GM15510 (cell line): ENCODE results near the gene C1orf56.

Source experiments
- POLR2A ChIP-seq: IDR thresholded peaks from 3 replicates; pipeline ENCODE4 v1.6.1; 2011; ENCODE audit warnings: borderline replicate concordance; ENCODE audit not compliant: insufficient read length; ENCODE audit errors: extremely low read depth

The C1orf56 gene, protein sequence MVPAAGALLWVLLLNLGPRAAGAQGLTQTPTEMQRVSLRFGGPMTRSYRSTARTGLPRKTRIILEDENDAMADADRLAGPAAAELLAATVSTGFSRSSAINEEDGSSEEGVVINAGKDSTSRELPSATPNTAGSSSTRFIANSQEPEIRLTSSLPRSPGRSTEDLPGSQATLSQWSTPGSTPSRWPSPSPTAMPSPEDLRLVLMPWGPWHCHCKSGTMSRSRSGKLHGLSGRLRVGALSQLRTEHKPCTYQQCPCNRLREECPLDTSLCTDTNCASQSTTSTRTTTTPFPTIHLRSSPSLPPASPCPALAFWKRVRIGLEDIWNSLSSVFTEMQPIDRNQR

DNA sequence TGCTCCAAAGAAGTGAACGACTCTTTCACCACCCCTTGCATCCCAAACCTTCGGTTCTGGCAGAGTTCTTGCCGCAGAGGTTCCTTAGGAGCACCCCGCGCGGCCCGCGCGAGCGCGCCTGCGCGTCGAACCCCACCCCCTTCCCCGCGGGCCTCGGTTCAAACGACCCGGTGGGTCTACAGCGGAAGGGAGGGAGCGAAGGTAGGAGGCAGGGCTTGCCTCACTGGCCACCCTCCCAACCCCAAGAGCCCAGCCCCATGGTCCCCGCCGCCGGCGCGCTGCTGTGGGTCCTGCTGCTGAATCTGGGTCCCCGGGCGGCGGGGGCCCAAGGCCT lies at the start of gene C1orf56:
TSS of gene C1orf56 (plus strand) at position 161 of the 334 bp plus-strand sequence. CDS start at position 258, 97 bp downstream.
- TF ChIP-seq POLR2A: peak; percentile 59

DNA sequence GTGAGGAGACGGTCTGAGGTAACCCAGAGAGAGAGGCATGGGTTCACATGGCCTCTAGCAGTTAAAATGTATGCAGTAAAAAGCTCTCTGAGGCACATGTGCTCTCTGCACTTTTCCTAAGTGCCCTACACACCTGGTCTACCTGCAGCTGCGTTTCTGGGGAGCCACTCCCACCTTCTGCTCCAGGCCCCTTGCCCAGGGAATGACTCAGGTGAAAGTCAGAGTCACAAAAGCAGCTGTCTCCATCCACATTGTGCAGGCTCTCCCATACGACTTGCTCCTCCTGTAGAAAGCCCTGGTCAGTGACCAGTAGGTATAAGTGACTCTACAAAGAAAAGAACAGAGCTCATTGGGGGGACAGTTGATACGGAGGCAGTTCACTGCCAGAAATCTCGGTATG lies 49.6 kb upstream of the C1orf56 start:
- TF ChIP-seq POLR2A: no peak

DNA sequence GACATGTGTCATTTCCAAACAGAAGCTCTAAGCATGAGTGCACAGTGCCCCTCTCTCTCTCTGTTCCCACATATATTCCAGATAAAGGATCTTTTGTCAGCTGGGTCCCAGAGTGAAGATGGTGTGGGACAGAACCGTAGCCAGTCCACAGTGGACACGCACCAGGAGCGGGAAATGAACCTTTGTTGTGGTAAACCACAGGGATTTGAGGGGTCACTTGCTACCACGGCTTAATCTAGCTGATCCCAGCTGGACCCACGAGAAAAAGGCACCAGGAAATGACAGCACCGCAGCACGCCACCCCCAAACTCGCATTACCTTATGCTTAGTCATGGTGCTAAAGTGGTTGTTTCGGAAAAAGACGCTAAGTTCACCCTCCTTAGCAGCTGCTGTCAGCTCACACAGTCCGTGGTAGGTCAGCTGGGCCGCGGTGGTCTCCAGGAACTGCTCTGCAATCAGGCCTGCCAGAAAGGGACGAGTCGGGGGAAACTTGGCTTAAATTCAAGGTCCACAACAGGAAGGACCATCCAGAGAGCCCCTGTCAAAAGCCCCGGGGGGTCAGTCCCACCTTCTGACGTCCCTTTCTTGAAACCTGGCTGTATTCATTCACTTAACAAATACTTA lies 48.4 kb upstream of the C1orf56 start:
- TF ChIP-seq POLR2A: no peak

DNA sequence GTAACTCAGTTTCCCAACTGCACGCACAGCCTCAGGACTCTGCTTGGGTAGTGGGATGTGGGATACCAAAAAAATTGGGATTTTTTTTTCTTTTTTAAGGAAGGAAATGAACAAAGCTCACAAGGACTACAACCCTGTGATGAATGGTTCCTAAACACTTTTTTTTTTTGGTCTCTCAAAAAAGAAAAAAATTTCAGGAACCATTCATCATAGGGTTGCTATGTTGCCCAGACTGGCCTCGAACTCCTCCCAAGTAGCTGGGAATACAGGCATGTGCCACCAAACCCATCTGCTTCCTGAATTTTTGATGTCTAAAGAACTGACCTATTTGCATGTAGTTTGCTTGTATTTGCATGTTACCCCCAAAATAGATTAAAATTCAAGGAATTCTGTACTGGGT lies 47.6 kb upstream of the C1orf56 start:
- TF ChIP-seq POLR2A: no peak

DNA sequence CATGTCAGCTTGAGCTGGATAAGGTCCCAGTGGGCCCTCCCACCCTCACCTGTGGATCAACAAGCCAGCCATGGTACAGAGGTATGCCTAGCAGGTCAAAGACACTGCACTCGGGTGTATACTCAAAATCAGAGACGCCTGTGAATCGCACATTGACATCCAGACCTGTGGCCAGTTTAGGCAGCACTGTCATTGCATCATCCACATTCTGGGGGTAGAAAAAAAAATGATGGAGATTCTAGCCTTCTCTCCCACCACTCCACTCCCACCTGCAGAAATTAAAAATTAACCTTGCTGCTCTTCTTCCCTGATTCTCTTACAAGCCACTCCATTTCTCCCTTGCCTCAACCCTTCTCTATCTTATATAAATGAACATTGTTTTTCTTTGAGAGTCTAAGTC lies 47.1 kb upstream of the C1orf56 start:
- TF ChIP-seq POLR2A: no peak

DNA sequence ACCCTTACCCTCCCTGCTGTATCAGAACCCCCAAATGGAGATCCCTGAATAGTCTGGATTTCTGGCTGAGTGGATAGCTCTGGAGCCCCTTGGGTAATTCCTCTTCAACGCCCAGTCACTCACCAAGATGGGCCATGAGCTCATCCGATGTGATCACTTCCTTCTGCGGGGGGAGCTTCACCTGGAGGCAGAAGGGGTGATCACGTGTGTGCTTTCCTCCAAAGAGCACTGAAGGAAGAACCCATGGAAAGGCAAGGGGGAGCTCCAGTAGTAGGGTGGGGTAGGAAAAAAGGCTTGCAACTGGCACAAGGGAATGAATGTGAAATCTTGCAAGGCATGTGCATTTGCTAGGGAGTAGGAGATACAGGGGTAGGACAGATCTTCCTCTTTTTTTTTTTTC lies 45.9 kb upstream of the C1orf56 start:
- TF ChIP-seq POLR2A: no peak

DNA sequence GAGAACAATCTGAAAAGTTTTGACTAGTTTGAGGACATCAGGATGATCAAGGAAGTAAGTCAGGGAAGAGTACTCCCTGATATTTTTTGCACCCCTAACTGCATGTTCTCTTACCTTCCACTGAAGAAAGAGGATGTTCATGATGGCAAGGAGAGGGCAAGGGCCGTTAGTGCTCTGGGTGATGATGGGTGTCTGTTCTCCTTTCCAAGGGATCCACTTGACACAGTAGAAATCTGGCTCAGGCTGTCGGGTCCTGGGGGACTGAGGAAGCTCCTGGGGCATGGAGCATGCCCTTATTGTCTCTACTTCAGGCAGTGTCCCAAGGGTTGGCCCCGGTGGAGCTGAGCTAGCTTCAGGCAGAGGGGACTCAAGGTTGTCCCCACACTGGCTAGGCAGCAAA lies 45.5 kb upstream of the C1orf56 start:
- TF ChIP-seq POLR2A: no peak

DNA sequence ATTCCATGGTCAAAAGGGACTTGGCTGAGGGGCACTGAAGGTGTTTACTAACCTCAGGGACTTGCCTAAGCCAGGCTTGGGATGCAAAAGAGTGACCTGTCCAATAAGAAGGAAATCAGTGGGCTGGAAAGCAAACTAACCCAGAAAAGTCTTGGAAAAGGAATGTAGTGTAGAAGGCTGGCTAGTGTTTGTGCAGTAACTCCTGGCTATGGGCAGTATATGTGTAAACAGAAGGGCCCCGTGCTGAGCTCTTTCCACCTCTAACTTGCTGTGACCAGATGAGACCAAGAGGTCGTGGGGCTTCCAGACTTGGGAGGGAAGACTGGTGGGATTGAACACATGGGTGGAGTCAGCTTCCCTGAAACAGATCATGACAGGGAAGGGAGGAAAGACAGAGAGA lies 44.9 kb upstream of the C1orf56 start:
- no peak for TF ChIP-seq POLR2A

DNA sequence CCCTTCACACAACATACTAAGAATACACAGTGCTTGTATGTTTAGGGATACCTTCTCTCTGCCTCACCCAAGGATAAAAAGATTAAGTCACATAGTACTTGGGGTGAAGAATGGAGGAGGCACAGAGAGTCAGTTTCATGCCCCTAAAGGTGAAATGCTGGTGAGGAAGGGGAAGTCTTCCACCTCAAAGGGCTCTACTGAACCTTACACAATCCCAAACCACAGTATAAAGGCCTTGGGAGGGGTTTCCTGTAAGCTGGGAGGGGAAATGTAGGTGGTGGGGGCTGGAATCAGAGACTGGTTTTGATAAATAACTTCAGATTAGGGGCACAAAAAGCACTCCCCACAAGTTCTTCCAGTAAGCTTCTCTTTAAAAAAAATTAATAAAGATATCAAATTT lies 44.4 kb upstream of the C1orf56 start:
- TF ChIP-seq POLR2A: no peak

DNA sequence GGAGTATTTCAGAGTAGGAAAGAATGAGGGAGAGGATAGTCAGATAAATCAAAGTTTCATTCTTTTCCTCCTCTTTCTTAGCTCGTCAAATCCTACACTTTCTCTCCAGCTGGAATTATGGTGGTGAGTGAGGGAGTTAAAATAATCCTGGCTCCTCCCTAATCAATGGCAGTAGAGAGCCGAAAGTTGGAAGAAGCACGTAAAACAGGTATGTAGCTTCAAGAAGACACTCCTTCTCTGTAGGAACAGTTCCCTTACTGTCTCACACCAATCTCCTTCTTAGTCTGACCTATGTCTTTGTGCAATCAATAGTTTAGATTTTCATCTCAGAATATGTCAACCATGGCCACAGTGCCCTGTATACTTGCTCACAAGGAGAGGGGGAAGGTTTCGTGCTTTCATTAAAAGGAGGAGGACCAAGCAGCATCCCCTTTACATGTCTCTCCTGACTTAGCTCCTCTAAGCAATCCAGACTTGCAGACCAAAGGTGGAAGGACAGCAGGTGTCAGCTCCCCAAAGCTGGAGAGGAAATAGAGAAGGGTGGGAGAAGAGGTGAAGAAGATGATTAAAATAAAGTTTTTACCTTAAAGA lies 41.7 kb upstream of the C1orf56 start:
- TF ChIP-seq POLR2A: no peak

DNA sequence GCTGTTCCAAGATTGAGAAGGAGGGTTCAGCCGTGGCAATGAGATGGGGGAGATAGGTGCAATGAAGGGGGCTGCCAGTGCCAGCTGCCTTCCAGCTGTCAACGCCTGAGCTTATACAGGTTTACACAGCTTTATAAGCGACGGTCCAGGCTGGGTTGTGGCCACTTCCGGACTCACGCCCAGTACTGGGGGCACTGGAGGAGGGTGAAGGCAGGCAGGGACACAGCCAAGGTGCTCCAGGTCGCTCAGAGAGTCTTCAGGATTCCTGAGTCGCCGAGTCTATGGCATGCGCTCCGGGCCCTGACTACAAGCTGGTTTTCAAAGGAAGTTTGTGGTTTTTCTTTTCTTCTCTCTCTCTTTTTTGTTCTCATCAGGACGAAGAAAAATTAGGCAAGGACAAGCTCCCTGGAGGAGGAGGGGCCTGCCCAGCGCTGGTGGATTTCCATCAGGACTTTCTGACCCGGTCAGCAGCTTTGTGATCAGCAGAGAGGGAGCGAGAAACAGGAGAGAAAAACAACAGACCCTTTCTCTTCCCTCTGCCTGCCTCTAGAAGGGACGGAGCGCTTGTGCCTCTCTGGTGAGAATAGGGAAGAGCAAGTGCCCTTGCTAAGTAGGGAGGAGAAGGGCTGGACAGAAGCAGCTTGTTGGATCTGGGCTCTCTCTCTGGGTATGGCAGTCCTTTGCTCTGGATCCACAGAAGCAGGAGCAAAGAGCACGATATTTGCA lies 41.1 kb upstream of the C1orf56 start, which contains the start of gene MINDY1:
TSS of gene MINDY1 (minus strand) at position 576 of the 726 bp plus-strand sequence. CDS start 4,285 bp downstream, outside the sequence.
- peak; percentile 28 for TF ChIP-seq POLR2A

DNA sequence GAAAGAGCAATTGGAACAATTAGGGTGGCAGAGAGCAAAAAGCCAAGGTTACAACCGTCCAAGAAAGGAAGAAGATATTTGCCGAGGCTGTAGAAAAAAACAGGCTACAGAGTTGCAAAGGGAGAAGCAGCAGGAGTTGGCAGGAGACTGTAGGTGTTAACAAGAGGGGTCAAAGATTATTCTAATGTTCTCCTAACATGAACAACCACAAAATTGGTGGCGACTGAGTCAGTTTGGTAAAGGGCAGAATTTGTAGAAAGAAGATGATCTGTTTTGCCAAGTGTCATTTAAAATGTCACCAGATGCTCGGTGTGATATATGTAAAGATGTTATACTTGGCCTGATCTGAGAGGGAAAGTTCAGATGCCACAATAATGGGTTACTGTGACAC lies 39.7 kb upstream of the C1orf56 start:
- TF ChIP-seq POLR2A: no peak

DNA sequence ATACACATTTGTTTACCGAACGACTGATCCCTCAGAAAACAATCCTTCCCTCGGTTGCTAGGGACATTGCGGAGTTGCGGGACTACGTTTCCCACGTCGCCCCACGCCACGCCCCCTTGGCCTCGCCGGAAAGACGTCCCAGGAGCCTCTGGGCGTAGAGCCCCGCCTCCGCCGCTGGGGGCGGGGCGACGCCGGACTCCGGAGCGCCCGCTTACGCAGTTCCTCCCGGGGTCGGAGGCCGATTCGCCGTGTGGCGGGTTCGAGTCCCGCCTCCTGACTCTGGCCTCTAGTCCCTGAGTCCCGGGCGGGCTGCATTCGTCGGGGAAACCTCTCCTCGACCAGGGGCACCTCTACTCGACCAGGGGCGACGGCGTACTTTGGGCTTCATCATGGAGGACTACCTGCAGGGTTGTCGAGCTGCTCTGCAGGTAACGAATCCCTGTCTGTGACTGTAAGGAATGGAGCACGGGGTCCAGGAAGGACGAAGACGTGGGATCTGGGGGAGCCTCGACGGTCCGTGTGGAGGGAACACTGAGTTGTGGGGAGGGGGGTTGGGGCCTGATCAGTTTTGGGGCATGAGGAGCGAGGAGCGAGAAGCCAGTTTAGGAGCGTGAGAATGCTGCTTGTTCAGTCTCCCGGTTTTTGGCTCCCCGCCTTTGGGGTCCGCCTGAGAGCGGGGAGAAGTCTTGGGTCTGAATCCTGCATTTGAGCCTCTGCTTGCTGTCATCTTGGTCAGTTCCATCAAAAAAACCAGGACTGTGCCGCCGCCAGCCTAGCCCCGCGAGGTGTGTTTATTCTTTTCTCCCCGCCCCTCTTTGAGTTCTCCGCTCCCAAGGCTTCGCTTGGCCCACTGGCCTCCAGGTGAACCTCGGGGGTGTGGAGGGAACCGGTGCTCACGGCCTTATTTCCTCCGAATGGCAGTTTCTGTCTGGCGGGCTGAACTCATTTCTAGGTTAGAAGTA lies 39.0 kb upstream of the C1orf56 start, which contains the start of gene PRUNE1:
TSS of gene PRUNE1 (plus strand) at position 206 of the 962 bp plus-strand sequence. CDS start at position 390, 184 bp downstream.
- TF ChIP-seq POLR2A: peak; percentile 56

DNA sequence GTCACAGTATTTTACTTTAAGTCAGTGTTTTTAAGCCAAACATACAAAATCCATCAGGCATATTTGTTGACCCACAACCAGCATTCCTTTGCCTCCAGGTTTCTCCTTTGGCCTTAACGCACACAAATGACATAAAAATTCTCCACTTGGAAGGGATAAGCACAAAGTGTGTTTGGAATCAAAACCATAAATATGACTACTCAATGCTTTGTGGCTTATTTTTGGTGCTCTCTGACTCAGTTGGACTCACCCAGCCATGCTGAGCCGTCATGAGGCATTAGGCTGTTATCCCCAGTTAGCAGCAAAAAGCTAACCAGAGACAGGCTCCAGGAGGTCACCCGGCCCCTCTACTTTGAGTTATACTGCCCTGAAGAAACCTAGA lies 38.4 kb upstream of the C1orf56 start:
- no peak for TF ChIP-seq POLR2A

DNA sequence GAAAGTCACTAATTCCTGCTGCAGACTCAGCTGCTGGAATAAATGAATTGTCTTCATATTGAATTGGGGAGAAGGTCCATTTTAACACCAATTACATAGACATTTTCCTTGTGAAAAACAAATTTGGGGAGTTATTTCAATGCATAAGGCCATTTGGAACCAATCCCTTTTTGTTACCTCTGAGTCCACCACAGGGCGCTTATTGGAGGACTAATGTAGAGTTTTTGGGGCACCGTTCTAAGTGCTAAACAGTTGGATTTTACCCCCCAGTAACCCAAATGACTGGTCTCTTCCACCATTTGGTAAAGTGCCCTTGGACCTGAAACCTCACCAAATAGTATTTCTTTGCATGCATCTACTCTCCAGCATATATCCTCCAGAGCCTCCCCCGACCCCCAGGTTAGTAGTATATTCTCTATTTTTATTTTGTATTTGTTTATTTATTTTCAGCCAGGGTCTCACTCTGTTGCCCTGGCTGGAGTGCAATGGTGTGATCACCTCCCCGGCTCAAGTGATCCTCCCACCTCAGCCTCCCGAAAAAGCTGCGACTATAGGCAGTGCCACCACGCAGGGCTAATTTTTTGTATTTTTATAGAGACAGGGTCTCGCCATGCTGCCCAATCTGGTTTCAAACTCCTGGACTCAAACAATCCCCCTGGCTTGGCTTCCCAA lies 37.7 kb upstream of the C1orf56 start:
- TF ChIP-seq POLR2A: no peak
